NB4 (cell line): Measurements from ENCODE around the gene ING4.

ENCODE experiments used
- MYC ChIP-seq: IDR thresholded peaks from 2 replicates; pipeline ENCODE4 v1.6.1; 2011; ENCODE audit warnings: low read depth, low read length
- POLR2A ChIP-seq: IDR thresholded peaks from 2 replicates; pipeline ENCODE4 v1.6.1; 2011; ENCODE audit warnings: mild to moderate bottlenecking; ENCODE audit not compliant: insufficient read length; ENCODE audit errors: extremely low read depth
- TF ChIP-seq, protein P1 (sequence below): IDR thresholded peaks from one replicate; pipeline ENCODE4 v1.5.1; 2012; ENCODE audit warnings: low read depth, low read length
- TF ChIP-seq, protein P2 (sequence below): IDR thresholded peaks from 2 replicates; pipeline ENCODE4 v1.6.1; 2011; ENCODE audit warnings: low read depth, low read length

DNA sequence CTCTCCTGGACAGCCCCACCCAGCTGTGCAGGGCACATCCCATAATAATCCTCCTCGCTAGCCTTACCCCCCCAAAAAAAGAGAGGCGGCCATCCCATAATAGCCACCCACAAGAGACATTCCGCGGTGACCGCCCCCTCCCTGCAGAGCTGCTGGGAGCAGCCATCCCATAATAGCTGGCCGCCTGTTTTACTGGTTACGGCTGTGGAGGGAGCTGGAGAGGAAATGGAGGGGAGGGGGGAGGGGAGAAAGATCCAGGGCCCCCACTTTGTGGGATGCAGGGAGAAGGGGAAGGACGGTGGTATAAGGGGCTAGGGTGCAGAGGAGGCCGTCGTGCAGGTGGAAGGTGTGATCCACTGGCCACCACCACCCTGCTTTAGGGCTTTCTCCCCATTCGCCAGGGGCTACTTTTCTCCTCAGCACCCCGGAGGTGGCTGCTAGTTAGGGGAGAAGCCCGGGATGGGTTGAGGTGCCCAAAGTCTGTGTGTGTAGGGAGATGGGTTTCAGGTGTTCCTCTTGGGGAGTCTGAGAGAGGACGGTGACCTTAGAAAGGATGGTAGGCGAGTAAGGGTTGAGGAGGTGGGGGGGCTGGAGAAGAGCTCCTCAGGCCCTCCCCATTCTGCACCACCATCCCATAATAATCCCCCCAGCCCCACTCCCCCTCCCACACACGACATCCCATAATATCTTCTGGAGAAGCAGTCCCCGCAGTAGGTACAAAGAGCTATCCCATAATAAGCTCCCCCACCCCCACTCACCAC lies 49.7 kb downstream of the ING4 start:
- TF ChIP-seq, protein P1, sequence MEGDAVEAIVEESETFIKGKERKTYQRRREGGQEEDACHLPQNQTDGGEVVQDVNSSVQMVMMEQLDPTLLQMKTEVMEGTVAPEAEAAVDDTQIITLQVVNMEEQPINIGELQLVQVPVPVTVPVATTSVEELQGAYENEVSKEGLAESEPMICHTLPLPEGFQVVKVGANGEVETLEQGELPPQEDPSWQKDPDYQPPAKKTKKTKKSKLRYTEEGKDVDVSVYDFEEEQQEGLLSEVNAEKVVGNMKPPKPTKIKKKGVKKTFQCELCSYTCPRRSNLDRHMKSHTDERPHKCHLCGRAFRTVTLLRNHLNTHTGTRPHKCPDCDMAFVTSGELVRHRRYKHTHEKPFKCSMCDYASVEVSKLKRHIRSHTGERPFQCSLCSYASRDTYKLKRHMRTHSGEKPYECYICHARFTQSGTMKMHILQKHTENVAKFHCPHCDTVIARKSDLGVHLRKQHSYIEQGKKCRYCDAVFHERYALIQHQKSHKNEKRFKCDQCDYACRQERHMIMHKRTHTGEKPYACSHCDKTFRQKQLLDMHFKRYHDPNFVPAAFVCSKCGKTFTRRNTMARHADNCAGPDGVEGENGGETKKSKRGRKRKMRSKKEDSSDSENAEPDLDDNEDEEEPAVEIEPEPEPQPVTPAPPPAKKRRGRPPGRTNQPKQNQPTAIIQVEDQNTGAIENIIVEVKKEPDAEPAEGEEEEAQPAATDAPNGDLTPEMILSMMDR, result no peak
- peak; percentile 4 for TF ChIP-seq POLR2A
- TF ChIP-seq, protein P2, sequence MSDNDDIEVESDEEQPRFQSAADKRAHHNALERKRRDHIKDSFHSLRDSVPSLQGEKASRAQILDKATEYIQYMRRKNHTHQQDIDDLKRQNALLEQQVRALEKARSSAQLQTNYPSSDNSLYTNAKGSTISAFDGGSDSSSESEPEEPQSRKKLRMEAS, result no peak
- no peak for TF ChIP-seq MYC
